Heart right ventricle (tissue), 16 donors: ENCODE measurements around the gene CD274. TPM values are rescaled to one million over a fixed set of nuclear protein-coding genes. Genes with fewer than 3 reads are reported as not detected.
"Not testable (repeated sequence)": the region's sequence is repeated elsewhere in the genome, so short reads cannot be mapped to it uniquely, and the experiment has no call there.

ENCODE experiments used
- ATAC-seq, 8 donors: fragments of 200-7000 bp; cut with Tn5 transposase; one replicate each; pipeline ENCODE4 v1.9.1; 2020; ENCODE audit warnings: mild to moderate bottlenecking in 8 of 8, moderate library complexity in 8 of 8, moderate number of reproducible peaks in 1 of 8
- DNase-seq, 2 donors: peaks; one replicate each; pipeline ENCODE4 v3.0.0-alpha.2; 2020
- H3K27ac ChIP-seq, 10 donors: fragments of 200-600 bp; sonication (generic) in 2 of 10; one replicate each; pipeline versions ENCODE4 v1.5.0 to v1.8.0; 2020 to 2022; ENCODE audit warnings: mild to moderate bottlenecking in 3 of 10
- H3K27me3 ChIP-seq, 7 donors: fragments of 200-600 bp; one replicate each; pipeline ENCODE4 v1.8.0; 2021 to 2022; ENCODE audit warnings: mild to moderate bottlenecking in 2 of 7
- H3K36me3 ChIP-seq, 9 donors: fragments of 200-600 bp; sonication (generic) in 1 of 9; one replicate each; pipeline versions ENCODE4 v1.5.0 to v1.8.0; 2020 to 2022; ENCODE audit warnings: mild to moderate bottlenecking in 2 of 9
- H3K4me1 ChIP-seq, 9 donors: fragments of 200-600 bp; sonication (generic) in 1 of 9; one replicate each; pipeline versions ENCODE4 v1.5.0 to v1.8.0; 2020 to 2022; ENCODE audit warnings: mild to moderate bottlenecking in 4 of 9
- H3K4me3 ChIP-seq, 10 donors: fragments of 200-600 bp; sonication (generic) in 2 of 10; one replicate each; pipeline versions ENCODE4 v1.5.0 to v1.8.0; 2020 to 2022; ENCODE audit warnings: mild to moderate bottlenecking in 7 of 10, moderate library complexity in 2 of 10
- H3K9me3 ChIP-seq, 11 donors: fragments of 200-600 bp in 10 of 11; sonication (generic) in 2 of 11; one replicate each; pipeline versions ENCODE4 v1.5.0 to v1.8.0; 2013 to 2022; ENCODE audit warnings: mild to moderate bottlenecking in 2 of 11, control low read depth in 1 of 11, moderate library complexity in 1 of 11
- WGBS, 2 donors: extraction: QIAGEN DNeasy Blood & Tissue Kit; methylation state at CpG; one replicate each; pipeline ENCODE4 v1.1.7; 2013; ENCODE audit warnings: inconsistent platforms in 1 of 2; 5-methylcytosine and 5-hydroxymethylcytosine counted together
- intact Hi-C, 10 donors: fragments of 100-400 bp; cut with DNase I; formaldehyde crosslinking; loops; one replicate each; pipeline versions ENCODE4 v1.11.1 to v1.14.2; 2022
- polyA plus RNA-seq, 2 donors: library from polyadenylated mRNA; stranded (reverse); fragments of 200-250 nt; gene quantifications; one replicate each; pipeline ENCODE4 v1.2.3, GENCODE V29; 2013
- total RNA-seq, 10 donors: library from RNA; stranded (reverse); fragmentation: NEBNext Ultra II Directional in 3 of 10; extraction: Animal tissue kit (Norgen Biotek cat#: 25700) in 3 of 10; gene quantifications; one replicate each; pipeline versions ENCODE4 v1.2.1 to v1.2.4, GENCODE V29; 2021 to 2023
- TF ChIP-seq, protein P1 (sequence below), 9 donors: fragments of 200-600 bp; sonication (generic) in 2 of 9; IDR thresholded peaks; one replicate each; pipeline versions ENCODE4 v1.5.0 to v1.8.0; 2021 to 2022; ENCODE audit warnings: antibody characterized with exemption in 9 of 9, mild to moderate bottlenecking in 5 of 9, moderate library complexity in 1 of 9
- donor health status: Arrhythmogenic right ventricular cardiomyopathy.
- donor health status: ischemic (EF 13 %, LVEDD 7.1; RV severe dilation, severe dysfunction).
- donor health status: healthy with polysubstance abuse.
- donor health status: DM: no; HTN: yes; CAD: no.
- donor health status: DM: no; HTN: no; CAD: no.
- donor health status: ischemic (EF 25% LVEDD 6.9; RV normal size, moderate dysfunction).
- donor health status: ischemic (EF 25% LVEDD 5.7; RV mildly dilated, moderate dysfunction).
- donor health status: healthy.
- donor health status: DM: yes; HTN: yes; CAD: no.
- donor health status: Ischemic cardiomyopathy.
- donor health status: ischemic (EF 35%, LVEDD 5.7; RV mildly dilated, moderate dysfunction).
- donor health status: nonischemic (EF 11% LVEDD 7.7; RV severe dilation, severe dysfunction).
- donor health status: DM: yes; HTN: yes; CAD: no.
- donor health status: PGD.
- donor health status: ischemic (EF 29% LVEDD 5.4; RV normal size, mild dysfunction).
- donor health status: nonischemic (EF 23%, LVEDD 6.1; RV moderate dilation, normal function).

Gene CD274
- total and polyA plus RNA-seq, 12 donors, result 4.5 to 44.0 (median 13.5) TPM

DNA sequence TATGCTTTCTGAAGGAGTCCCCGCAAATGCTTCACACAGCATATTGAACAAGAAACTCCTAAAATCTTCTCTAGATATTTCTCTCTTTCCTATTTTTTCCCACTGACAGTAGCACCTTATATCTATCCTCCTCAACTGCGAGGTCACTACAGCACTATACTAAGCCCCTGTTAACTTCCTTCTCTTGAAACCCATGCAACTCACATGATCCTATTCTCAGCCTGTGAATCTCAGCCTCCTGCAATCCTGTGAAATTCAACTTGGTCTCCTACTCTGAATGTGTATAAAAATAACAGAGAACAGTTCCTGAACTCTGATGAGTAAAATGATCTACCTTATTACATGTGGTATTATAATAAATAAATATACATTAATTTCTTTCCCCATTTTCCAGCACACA, 6.5 kb upstream of the CD274 start:
- 72 to 84% methylated on average over 2 of the region's 2 CpGs for WGBS, 2 donors

DNA sequence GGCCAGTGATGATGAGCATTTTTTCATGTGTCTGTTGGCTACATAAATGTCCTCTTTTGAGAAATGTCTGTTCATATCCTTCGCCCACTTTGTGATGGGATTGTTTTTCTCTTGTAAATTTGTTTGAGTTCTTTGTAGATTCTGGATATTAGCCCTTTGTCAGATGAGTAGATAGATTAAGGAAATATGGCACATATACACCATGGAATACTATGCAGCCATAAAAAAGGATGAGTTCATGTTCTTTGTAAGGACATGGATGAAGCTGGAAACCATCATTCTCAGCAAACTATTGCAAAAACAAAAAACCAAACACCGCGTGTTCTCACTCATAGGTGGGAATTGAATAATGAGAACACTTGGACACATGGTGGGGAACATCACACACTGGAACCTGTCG, 5.2 kb upstream of the CD274 start:
- intact Hi-C loops, result loop anchor here in 3 of 10 donors (5.0 to 10.0 kb wide), 3 partner anchors 147 to 680 kb away; partner anchors contain the start of gene INSL6 (in 1 of the 3)

More for the DNA sequence above, 6.5 kb upstream of the CD274 start:
- peaks cover 0 to 18% (median 0%) of the 10 kb centered on the region in 9 donors for H3K4me1 ChIP-seq
- no peaks in the 10 kb centered on the region for H3K9me3 ChIP-seq
- no peaks in the 10 kb centered on the region for H3K27me3 ChIP-seq
- TF ChIP-seq, protein P1, sequence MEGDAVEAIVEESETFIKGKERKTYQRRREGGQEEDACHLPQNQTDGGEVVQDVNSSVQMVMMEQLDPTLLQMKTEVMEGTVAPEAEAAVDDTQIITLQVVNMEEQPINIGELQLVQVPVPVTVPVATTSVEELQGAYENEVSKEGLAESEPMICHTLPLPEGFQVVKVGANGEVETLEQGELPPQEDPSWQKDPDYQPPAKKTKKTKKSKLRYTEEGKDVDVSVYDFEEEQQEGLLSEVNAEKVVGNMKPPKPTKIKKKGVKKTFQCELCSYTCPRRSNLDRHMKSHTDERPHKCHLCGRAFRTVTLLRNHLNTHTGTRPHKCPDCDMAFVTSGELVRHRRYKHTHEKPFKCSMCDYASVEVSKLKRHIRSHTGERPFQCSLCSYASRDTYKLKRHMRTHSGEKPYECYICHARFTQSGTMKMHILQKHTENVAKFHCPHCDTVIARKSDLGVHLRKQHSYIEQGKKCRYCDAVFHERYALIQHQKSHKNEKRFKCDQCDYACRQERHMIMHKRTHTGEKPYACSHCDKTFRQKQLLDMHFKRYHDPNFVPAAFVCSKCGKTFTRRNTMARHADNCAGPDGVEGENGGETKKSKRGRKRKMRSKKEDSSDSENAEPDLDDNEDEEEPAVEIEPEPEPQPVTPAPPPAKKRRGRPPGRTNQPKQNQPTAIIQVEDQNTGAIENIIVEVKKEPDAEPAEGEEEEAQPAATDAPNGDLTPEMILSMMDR (IDR thresholded peaks at IDR 0.05), result no peak
- no peak for ATAC-seq
- intact Hi-C loops, result loop anchor here in 6 of 10 donors (2.0 to 10.0 kb wide), 4 partner anchors 257 to 679 kb away; partner anchors contain the start of gene INSL6 (in 4 of the 6)
- no peak overlapping the region for H3K4me3 ChIP-seq
- no peak for DNase-seq
- no peaks in the 10 kb centered on the region for H3K36me3 ChIP-seq
- no peak overlapping the region for H3K27ac ChIP-seq

DNA sequence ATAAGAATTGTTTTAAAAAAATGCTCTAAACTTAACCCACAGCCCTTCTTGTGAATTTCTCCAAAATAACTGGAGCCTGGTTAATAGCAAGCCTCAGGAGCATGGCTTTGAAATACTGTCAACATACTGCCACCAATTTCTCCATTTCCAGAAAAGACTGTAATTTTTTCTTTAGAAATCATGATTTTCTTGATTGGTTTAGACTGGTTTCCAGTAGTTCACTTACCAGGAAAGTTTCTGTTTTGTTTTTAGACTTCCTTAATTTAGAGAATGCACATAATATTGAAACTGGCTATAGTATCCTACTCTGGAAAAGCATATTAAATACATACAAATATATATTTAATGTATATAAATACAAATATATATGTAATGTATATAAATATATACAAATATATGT, 4.5 kb upstream of the CD274 start:
- H3K27me3 ChIP-seq, result no peaks in the 10 kb centered on the region
- ATAC-seq (no peak), DNase-seq (no peak)
- peaks cover 0 to 32% (median 10%) of the 10 kb centered on the region in 9 donors for H3K4me1 ChIP-seq
- H3K4me3 ChIP-seq, result no peak overlapping the region
- H3K9me3 ChIP-seq, result no peaks in the 10 kb centered on the region
- intact Hi-C loops, result loop anchor here in 3 of 10 donors (5.0 to 10.0 kb wide), 3 partner anchors 146 to 681 kb away; partner anchors contain the start of gene INSL6 (in 1 of the 3)
- no peaks in the 10 kb centered on the region for H3K36me3 ChIP-seq
- H3K27ac ChIP-seq, result peak overlapping the region in 1 of 10 donors; percentile 27
- TF ChIP-seq, protein P1 (IDR thresholded peaks at IDR 0.05), result no peak

More for the DNA sequence above, 5.2 kb upstream of the CD274 start:
- H3K4me1 ChIP-seq, result peaks cover 0 to 30% (median 7%) of the 10 kb centered on the region in 9 donors
- H3K27ac ChIP-seq, DNase-seq, H3K27me3 ChIP-seq, H3K9me3 ChIP-seq, H3K4me3 ChIP-seq, H3K36me3 ChIP-seq, ATAC-seq: not testable (repeated sequence)
- WGBS, 2 donors, result 88 to 93% methylated on average over 4 of the region's 4 CpGs

DNA sequence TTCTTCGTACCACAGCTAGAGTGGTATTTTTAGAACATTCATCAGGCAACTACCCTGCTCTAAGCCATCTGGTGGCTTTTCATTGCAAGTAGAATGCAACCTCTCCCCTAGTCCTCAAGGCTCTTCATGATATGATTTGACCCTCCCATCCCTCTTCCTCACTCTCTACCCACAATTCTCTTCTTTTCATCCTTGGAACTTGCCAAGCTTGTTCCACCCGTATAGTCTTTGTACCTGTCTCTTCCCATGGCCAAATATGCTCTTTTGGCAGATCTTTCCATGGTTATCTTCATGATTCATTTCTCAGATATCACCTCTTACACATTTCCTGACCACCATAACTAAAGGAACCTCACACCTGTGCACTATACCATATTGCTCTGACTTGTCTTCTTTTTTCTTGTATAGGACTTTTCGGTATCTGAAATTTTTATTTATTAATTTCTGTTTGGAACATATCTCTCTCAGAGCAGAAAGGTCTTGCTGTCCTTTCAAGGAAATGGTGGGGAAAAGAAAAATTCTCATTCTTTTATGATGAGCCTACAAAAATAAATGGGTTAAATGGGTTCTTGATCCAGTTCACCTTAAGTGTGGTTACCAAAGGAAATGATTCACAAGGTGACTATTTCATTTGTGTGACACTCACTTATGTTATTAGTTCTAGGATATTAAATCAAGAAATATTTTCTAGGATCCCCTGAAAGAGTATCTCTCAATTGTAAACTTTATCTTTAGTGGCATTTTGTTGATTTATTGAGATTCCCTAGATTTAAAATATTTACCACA, 3.7 kb upstream of the CD274 start:
- H3K27ac ChIP-seq, result peak overlapping the region in 1 of 10 donors; percentile 42
- peaks cover 0 to 39% (median 17%) of the 10 kb centered on the region in 9 donors for H3K4me1 ChIP-seq
- no peak for ATAC-seq
- no peak for DNase-seq
- H3K36me3 ChIP-seq, result no peaks in the 10 kb centered on the region
- intact Hi-C loops, result loop anchor here in 3 of 10 donors (5.0 to 10.0 kb wide), 3 partner anchors 146 to 682 kb away; partner anchors contain the start of gene INSL6 (in 1 of the 3)
- TF ChIP-seq, protein P1 (IDR thresholded peaks at IDR 0.05), result no peak
- H3K9me3 ChIP-seq, result no peaks in the 10 kb centered on the region
- WGBS, 2 donors, result 75 to 76% methylated on average over 3 of the region's 3 CpGs
- H3K4me3 ChIP-seq, result no peak overlapping the region
- no peaks in the 10 kb centered on the region for H3K27me3 ChIP-seq
